ENCODE data around the gene ITPRIP.

The ITPRIP gene

GRCh38 chr10:104340641-104341040 lies 2.4 kb upstream of the ITPRIP start:
- DNase-seq = no peak

DNA sequence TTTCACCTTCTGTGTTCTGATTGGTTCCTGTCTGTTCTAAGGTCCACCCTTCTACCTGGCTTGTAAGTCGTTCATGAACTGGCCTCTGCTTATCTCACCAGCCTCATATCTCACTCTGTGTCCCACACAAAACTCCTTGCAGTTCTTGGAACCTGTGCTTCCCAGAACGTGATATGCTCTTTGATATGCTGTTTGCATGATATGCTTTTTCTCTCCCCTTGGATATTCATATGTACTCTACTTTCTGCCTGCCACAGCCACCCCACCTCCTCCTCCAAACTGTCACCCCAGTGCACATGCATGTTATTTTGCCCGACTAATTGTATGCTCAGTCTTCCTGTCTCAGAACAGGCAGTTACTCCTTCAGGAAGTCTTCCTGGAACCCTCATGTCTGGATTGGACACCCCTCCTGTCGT lies 1.9 kb upstream of the ITPRIP start:
- no peak for DNase-seq

DNA sequence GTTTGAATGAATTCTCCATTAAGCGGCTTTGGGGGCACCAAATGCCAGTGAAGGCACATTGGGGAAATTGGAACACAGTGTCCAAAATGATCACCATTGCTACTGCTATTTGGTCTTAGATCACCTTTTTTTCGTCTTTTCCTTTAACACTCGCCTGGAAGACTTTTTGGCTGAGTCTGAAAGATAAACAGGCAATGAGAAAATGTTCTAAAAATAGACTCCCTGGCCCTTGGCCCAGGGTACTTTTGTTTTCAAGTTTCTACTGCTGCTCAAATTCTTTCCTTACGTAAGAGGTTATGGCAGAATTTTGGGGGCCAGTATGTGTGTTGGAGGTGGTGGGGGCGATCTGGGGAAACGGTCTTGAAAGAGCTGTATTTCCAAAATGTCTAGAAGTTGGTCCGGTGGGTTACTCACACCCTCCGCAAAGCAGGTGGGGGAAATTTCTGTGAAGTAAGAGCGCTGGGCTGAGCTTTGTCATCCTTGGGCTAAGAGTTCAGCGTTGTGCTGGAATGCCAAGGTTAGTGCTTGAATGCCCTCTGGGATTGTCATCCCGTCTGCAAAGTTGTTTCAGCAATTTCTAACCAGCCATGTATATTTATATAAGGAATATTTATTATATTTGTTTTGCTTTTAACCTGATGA lies 1.3 kb upstream of the ITPRIP start:
- peak in 2 of 51 donors; percentile 20 to 34 for DNase-seq

DNA sequence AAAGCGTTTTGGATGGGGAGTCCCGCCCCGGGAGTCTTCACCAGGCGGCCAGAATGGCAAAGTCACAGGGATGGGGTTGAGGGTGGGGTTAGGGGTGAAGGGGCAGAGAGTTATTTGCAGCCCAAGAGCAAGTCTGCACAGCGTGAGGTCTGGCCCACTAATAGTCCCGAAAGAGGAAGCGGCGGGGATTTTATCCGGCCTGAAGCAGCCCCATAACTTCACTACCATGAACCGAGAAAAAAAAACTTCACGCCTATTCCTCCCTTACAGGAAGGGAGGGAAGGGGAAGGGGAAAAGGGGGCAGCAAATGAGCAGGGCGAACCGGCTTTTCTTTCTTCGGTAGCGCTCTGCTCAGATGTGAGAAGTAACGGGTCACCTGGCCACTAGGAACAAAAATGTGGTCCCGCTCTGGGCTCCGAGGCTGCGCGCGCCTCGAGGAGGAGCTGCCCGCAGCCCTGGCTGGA lies 712 bp downstream of the ITPRIP start:
- DNase-seq = peak in 2 of 51 donors; percentile 22 to 32

DNA sequence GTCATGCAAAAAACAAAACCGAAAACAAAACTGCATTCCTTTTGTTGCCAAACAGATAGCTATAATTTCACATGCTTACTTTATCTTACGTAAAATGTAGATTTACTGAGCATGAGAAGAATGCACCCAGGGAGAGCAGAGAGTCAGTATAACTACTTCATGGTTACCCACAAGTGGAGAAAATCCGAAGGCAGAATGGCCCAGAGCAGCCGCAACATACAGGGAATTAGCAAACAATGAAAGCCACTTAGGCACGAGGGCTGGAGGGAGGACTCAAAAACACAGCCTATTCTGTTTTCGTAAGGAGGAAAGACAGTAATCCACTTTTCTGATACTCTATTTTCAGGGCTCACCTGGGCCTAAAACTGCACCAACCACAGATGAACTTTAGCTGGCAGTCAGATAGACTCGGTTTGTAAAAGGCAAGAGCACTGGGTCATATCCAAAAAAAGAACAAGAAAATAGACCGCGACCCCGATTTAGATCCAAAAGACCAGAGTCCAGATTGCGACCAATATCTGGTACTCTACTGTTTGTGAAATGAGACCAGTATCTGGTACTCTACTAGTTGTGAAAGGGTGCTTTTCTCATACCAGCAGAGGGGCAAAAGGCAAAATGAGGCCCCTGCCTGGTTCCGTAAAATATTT lies 1.3 kb downstream of the ITPRIP start:
- DNase-seq = no peak

DNA sequence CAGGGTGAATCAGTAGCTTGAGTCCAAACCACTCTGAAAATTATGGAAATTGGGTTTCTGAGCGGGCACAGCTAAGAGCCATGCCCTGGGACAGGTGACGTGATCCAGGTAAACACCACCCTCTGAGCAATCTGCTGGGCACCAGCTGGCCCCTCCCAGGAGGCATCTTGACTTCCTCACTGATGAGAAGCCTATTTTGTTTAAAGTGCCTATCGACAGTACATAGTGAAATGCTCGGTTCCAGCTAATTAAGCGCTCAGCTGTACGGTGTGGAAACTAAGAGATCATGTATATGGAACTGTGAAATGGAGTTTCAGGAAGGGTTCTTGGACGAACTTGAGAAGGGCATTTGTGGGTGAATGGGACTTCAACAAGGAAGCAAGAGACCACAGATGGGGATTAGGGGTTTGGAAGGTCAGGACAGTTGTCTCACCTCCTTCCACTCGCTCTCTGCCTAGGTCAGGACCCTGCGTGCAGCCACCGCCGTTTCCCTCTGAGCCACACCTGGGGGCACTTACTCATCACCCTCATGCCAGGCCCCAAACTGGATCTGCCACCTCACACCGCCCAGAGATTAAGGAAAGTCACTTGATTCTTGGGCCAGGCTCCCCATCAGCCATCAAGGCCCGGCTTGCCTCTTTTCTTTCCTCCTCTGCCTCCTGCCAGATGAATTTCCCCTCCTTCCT lies 3.2 kb downstream of the ITPRIP start:
- DNase-seq = no peak

- DNase-seq = no peak
Observed at GRCh38 chr10:104334561-104334960, 3.7 kb downstream of the ITPRIP start.

- DNase-seq = no peak
Observed at GRCh38 chr10:104333728-104334373, 4.4 kb downstream of the ITPRIP start.

DNA sequence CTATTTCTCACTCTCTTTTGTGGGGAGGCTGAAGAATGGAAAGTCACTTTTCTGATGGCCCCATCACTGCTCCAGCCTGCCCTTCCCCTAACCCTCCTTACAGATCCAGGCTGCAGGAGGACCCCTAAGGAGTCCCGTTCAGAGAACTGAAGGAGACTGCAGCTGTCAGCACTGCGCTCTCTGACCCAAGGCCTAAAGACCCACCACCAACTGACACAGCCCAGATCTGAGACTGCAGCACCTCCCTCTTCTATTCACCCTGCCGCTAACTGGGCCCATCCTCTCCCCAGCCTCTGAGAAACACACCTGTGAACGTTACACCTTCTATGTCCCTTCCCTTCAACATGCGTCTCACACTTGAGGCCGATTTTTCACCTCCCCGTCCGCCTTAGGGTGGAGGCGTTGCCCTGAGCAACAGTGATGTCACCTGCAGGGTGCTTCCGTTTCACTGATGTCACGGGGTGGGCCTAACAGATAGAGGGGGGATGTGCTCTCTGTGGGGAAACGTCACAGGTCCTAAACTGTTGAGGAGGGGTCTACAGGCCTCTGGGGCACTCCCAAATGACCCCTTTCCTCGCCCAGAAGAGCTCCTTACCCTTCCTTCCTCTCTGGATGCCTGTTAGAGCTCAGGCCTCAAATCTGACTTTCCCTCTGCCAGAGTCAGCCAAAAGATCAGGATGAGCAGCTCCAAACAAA lies 5.1 kb downstream of the ITPRIP start:
- no peak for DNase-seq

DNA sequence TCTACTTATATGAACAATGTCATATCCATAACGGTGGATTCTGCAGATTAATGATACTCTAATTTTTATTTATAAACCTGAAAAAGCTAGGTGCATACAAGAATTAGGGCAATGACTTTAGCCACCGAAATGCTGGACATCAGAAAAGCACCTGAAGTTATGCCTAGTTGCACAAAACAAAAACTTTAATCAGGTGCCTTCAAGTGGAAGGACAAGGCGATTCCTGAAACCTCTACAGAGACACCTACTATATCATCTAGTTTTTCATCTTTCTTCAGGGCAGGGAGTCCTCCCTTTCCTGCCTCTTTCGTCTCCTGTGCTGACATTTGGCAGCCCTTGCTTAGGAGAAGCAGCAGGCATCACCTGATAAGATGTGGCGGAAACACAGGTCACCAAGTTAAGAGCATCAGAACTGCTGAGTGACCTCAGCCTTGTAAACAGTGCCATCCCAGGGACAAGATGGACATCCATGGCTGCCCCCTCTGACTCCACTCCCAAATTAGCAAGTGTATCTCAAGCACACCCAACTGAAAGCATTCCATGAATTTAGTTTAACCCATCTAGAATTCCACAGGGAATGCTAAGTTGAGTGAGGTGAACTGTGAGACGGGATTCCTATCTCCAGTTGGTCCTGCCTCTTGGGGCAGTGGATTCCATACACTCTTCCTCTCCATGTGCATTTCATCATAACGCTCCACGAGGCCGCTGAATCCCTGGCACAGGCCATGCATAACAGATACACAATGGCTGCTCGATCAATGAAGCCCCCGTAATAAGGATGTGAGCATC lies 5.8 kb downstream of the ITPRIP start:
- no peak for DNase-seq

DNA sequence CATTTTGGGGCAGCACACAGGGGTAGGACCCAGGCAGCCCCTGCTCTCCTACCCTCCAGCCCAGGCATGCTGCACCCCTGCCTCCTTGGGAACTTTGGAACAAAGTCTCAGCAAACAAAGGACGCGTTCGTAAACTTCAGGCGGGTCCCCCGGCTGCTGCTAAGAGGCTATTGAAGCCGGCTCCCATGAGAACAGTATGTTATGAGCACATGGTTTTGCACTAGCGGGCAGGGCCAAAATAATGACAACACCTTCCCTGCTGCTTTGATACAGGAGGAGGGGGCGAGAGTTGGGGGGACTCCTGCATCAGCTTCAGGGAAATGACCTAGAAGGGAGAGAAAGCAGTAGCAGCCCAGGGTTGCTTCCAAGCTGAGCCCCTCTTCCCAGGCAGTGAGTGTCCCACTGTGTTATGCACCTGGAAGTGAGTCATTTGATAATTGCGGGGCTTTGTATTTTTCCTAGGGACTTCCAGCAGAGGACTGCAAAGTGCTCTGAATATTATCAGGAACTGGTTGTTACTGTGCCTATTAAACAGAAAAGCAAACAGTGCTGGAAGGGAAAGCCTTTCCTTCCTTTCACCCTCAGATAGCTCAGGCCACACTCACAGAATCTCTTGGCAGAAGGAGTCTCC lies 6.9 kb downstream of the ITPRIP start:
- DNase-seq = peak in 1 of 51 donors; percentile 21

DNA sequence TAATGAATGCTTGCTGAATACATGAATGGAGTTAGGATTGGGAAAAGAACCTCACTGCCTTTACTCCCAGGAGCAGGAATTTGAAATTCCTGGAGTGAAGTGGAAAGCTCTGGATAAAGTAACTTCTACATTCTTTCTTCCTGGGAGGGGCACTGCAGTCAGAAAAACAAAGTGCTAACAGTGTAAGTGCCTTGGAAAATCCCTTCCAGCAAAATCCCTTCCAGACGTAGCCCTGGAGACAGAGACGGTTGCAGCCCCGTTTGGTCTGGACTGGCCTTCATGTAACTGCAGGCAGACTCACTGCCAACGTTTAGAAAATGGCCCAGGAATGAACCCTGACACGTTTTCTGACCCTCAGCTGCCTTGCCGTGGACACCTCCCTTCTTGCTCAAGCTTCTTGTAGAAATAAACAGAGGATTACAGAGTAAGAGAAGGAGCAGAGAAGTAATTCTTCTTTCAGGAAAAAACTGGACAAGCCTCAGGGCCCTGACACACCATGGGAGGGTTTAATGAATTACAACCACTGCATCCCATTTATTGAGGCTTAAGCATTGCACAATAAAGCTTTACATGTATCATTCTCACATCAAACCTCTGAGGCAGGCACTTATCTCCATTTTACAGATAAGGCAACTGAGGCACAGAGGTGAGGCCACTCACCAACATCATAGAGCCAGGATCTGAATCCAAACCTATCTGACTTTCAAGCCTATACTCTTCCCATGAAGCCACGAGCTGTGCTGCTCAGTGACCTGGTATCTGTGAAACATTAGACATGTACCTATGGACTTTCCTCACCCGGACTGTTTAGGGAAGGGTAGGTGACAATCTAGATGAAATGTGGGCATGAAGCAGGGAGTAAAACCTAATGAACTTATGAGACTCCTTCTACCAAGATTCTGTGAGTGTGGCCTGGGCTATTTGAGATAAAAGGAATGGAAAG lies 7.8 kb downstream of the ITPRIP start:
- peak in 3 of 51 donors; percentile 8 to 36 (median 18) for DNase-seq

GRCh38 chr10:104329735-104330134 lies 8.5 kb downstream of the ITPRIP start:
- peak in 1 of 51 donors; percentile 66 for DNase-seq

DNA sequence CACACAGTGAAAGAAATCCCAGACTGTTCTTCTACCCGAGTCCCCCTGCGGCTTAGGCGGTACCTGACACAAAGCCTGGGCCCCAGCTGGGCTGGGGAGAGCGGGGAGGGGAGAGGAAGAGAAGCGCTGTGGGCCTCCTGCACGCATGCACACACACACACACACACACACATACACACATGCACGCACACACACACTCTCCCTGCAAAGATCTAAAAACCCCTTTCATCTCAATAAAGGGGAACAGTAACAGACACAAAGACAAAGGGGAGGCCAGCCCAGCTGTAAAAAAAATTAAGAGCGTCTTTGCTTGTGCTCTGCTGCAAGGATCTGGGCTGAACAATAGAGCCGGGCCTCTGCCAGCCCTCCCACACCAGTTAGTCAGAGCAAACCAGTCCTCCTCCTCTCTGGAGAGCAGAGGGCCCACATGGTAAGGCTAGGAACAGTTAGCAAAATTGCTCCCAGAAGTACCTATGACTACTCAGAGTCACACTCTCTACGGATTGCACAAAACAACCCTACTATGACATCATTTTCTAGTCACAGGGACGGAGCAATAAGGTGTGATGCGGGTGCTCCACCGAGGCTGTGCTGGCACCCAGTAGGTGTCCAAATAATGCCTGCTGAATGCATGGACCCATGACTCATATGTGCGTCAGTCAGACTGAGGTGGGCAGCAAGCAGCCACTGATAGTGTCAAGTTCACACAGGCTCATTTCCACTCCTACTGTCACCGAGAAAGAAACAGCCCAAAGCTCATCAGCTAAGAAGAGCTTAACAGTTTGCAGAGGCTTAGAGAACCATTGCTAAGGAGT lies 9.2 kb downstream of the ITPRIP start:
- peak in 22 of 51 donors; percentile 23 to 89 (median 44) for DNase-seq

DNA sequence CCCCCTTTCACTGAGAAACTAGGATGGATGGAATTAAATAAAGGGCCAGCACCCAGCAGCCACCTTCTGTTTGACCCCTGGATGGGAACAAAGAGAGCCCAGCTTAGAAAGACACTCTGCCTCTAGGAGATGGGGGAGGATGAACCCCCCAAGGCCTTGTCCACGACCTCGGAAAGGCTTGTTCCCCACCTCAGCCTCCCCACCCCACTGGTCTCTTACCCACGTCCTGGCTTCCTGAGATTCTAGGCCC lies 9.7 kb downstream of the ITPRIP start:
- DNase-seq = peak in 1 of 51 donors; percentile 87

DNA sequence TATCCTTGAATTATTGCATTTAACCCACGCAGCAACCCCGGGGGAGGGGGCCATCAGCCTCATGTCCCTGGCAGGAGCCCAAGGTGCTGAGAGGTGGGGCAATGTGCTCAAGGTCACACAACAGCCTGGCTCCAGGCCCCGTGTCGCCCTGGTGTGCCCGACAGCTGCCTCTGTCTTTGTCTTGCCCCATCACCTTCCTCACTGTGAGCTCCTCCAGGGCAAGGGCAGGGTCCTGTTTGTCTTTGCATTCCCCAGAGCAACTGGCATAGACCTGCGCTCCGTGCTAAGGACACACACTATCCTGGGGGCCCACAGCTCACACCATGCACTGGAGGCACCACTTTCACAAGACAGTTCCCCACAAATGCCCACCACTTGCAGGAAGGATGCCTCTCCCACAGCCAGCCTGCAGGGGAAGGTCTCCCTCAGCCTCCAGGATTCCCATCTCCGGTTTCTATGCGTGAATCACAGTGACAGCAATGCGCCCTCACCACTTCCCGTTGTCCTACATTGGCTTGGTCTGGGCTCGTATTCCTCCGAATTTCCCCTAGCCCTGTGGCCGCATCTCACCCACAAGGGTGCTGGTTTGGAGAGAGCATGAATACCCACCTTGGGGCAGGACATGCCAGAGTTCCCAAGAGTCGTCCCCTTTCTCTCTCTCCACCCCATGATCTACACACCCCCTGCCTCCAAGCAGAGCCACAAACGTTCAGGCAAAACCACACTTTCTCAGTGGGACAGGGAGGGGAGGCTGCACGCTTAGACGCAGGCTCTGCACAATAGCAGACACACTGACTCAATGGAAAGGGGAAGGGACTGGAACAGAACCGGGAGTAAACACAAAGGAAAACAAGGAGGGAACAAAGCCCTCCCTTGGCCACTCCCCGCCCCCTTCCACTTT lies 10.3 kb downstream of the ITPRIP start:
- DNase-seq = peak in 6 of 51 donors; percentile 20 to 60 (median 42)

- DNase-seq = no peak
Observed at GRCh38 chr10:104326991-104327610, 11.2 kb downstream of the ITPRIP start.
